ENCODE measurements around the gene CSPG4.

Gene CSPG4

GRCh38 chr15:75674366-75674765, 38.3 kb downstream of the CSPG4 start:
- Histone ChIP-seq H2BK120ac (ENCODE audit: low read depth, low read length) (no peak overlapping the region), H2BK5ac (ENCODE audit: low read length) (no peak overlapping the region), H2BK15ac (ENCODE audit: low read length) (no peak overlapping the region), H3K79me1 (ENCODE audit: low read depth, low read length) (no peaks in the 10 kb centered on the region), H3K23ac (ENCODE audit: low read depth, low read length, poor library complexity) (no peak overlapping the region), H2AFZ (ENCODE audit: low read length) (no peak overlapping the region), H3K27me3 (ENCODE audit: control insufficient read depth in 3 of 3, insufficient read depth in 3 of 3, low read depth in 1 of 3, low read length in 3 of 3) (no peaks in the 10 kb centered on the region), H3K14ac (ENCODE audit: low read length) (no peak overlapping the region), H2AK5ac (ENCODE audit: low read depth, low read length) (peak overlapping the region; percentile 41), H3K4me2 (ENCODE audit: insufficient read depth, low read length, poor library complexity, severe bottlenecking) (no peak overlapping the region), H3K36me3 (replicated peaks in 1 of 2; ENCODE audit: control insufficient read depth in 2 of 2, insufficient read depth in 2 of 2, low read length in 2 of 2) (no peaks in the 10 kb centered on the region), H3K9me3 (replicated peaks in 1 of 2; ENCODE audit: control insufficient read depth in 2 of 2, insufficient read depth in 1 of 2, low read depth in 1 of 2, low read length in 2 of 2) (no peaks in the 10 kb centered on the region), H3K4me3 (ENCODE audit: low read length in 2 of 2) (no peak overlapping the region), H3K4me1 (ENCODE audit: control insufficient read depth in 2 of 2, insufficient read depth in 1 of 2, low read depth in 1 of 2, low read length in 2 of 2) (peaks cover 9 to 26% of the 10 kb centered on the region in 2 donors), H4K8ac (ENCODE audit: low read depth, low read length) (no peak overlapping the region), H3K4ac (ENCODE audit: low read length) (no peak overlapping the region), H4K91ac (ENCODE audit: low read depth, low read length, poor library complexity) (no peak overlapping the region), H3K27ac (replicated peaks; ENCODE audit: low read length) (no peak overlapping the region), H2BK12ac (ENCODE audit: low read length) (no peak overlapping the region), H3K18ac (ENCODE audit: low read length) (no peak overlapping the region), H3K9ac (ENCODE audit: low read depth, low read length, poor library complexity) (no peak overlapping the region)
- no peak for DNase-seq (ENCODE audit: low spot score)
- WGBS, 2 donors (ENCODE audit: extremely low coverage in 2 of 2, insufficient read length in 2 of 2, insufficient replicate concordance in 1 of 2): no CpG with 5 or more reads among the region's 8 CpGs

GRCh38 chr15:75673426-75674235, 39.0 kb downstream of the CSPG4 start:
- Histone ChIP-seq H3K9ac (ENCODE audit: low read depth, low read length, poor library complexity) (no peak overlapping the region), H2BK12ac (ENCODE audit: low read length) (no peak overlapping the region), H3K9me3 (replicated peaks in 1 of 2; ENCODE audit: control insufficient read depth in 2 of 2, insufficient read depth in 1 of 2, low read depth in 1 of 2, low read length in 2 of 2) (no peaks in the 10 kb centered on the region), H3K4me3 (ENCODE audit: low read length in 2 of 2) (no peak overlapping the region), H3K18ac (ENCODE audit: low read length) (peak overlapping the region; percentile 68), H2AK5ac (ENCODE audit: low read depth, low read length) (peak overlapping the region; percentile 51), H3K4ac (ENCODE audit: low read length) (no peak overlapping the region), H3K27me3 (ENCODE audit: control insufficient read depth in 3 of 3, insufficient read depth in 3 of 3, low read depth in 1 of 3, low read length in 3 of 3) (no peaks in the 10 kb centered on the region), H2BK5ac (ENCODE audit: low read length) (peak overlapping the region; percentile 30), H3K36me3 (replicated peaks in 1 of 2; ENCODE audit: control insufficient read depth in 2 of 2, insufficient read depth in 2 of 2, low read length in 2 of 2) (no peaks in the 10 kb centered on the region), H2AFZ (ENCODE audit: low read length) (no peak overlapping the region), H4K91ac (ENCODE audit: low read depth, low read length, poor library complexity) (no peak overlapping the region), H2BK15ac (ENCODE audit: low read length) (no peak overlapping the region), H3K23ac (ENCODE audit: low read depth, low read length, poor library complexity) (peak overlapping the region; percentile 27), H3K14ac (ENCODE audit: low read length) (no peak overlapping the region), H3K27ac (replicated peaks; ENCODE audit: low read length) (no peak overlapping the region), H3K79me1 (ENCODE audit: low read depth, low read length) (no peaks in the 10 kb centered on the region), H2BK120ac (ENCODE audit: low read depth, low read length) (no peak overlapping the region), H4K8ac (ENCODE audit: low read depth, low read length) (no peak overlapping the region), H3K4me2 (ENCODE audit: insufficient read depth, low read length, poor library complexity, severe bottlenecking) (no peak overlapping the region), H3K4me1 (ENCODE audit: control insufficient read depth in 2 of 2, insufficient read depth in 1 of 2, low read depth in 1 of 2, low read length in 2 of 2) (peaks cover 9 to 26% of the 10 kb centered on the region in 2 donors)
- DNase-seq (ENCODE audit: low spot score): no peak
- WGBS, 2 donors (ENCODE audit: extremely low coverage in 2 of 2, insufficient read length in 2 of 2, insufficient replicate concordance in 1 of 2): no CpG with 5 or more reads among the region's 10 CpGs

- no peak overlapping the region for H2BK120ac ChIP-seq (ENCODE audit: low read depth, low read length)
- H3K14ac ChIP-seq (ENCODE audit: low read length): no peak overlapping the region
- H2AFZ ChIP-seq (ENCODE audit: low read length): no peak overlapping the region
- H3K18ac ChIP-seq (ENCODE audit: low read length): peak overlapping the region; percentile 68
- H2BK15ac ChIP-seq (ENCODE audit: low read length): no peak overlapping the region
- no peak overlapping the region for H3K4me3 ChIP-seq (ENCODE audit: low read length in 2 of 2)
- no peak overlapping the region for H3K9ac ChIP-seq (ENCODE audit: low read depth, low read length, poor library complexity)
- no peak overlapping the region for H3K4me2 ChIP-seq (ENCODE audit: insufficient read depth, low read length, poor library complexity, severe bottlenecking)
- H4K8ac ChIP-seq (ENCODE audit: low read depth, low read length): no peak overlapping the region
- no peak overlapping the region for H2BK12ac ChIP-seq (ENCODE audit: low read length)
- H3K4me1 ChIP-seq (ENCODE audit: control insufficient read depth in 2 of 2, insufficient read depth in 1 of 2, low read depth in 1 of 2, low read length in 2 of 2): peaks cover 9 to 25% of the 10 kb centered on the region in 2 donors
- no peaks in the 10 kb centered on the region for H3K9me3 ChIP-seq (replicated peaks in 1 of 2; ENCODE audit: control insufficient read depth in 2 of 2, insufficient read depth in 1 of 2, low read depth in 1 of 2, low read length in 2 of 2)
- peak overlapping the region; percentile 30 for H2BK5ac ChIP-seq (ENCODE audit: low read length)
- H3K27me3 ChIP-seq (ENCODE audit: control insufficient read depth in 3 of 3, insufficient read depth in 3 of 3, low read depth in 1 of 3, low read length in 3 of 3): no peaks in the 10 kb centered on the region
- no peak overlapping the region for H4K91ac ChIP-seq (ENCODE audit: low read depth, low read length, poor library complexity)
- no CpG with 5 or more reads among the region's 14 CpGs for WGBS, 2 donors (ENCODE audit: extremely low coverage in 2 of 2, insufficient read length in 2 of 2, insufficient replicate concordance in 1 of 2)
- no peak overlapping the region for H3K4ac ChIP-seq (ENCODE audit: low read length)
- no peak for DNase-seq (ENCODE audit: low spot score)
- peak overlapping the region; percentile 51 for H2AK5ac ChIP-seq (ENCODE audit: low read depth, low read length)
- peak overlapping the region; percentile 27 for H3K23ac ChIP-seq (ENCODE audit: low read depth, low read length, poor library complexity)
- no peak overlapping the region for H3K27ac ChIP-seq (replicated peaks; ENCODE audit: low read length)
- H3K36me3 ChIP-seq (replicated peaks in 1 of 2; ENCODE audit: control insufficient read depth in 2 of 2, insufficient read depth in 2 of 2, low read length in 2 of 2): no peaks in the 10 kb centered on the region
- no peaks in the 10 kb centered on the region for H3K79me1 ChIP-seq (ENCODE audit: low read depth, low read length)
Observed at GRCh38 chr15:75672646-75673425, 39.8 kb downstream of the CSPG4 start.

Measured in neuronal stem cell (in vitro differentiated cells).